Dermis blood vessel endothelial cell (primary cell): ENCODE measurements around the gene NANOS3. TPM values are rescaled to one million over a fixed set of nuclear protein-coding genes. Genes with fewer than 3 reads are reported as not detected.
"Not testable (repeated sequence)": the region's sequence is repeated elsewhere in the genome, so short reads cannot be mapped to it uniquely, and the experiment has no call there.

Source experiments
- DNase-seq: peaks from one replicate; pipeline ENCODE4 v3.0.0; 2010
- total RNA-seq: library from RNA; depleted of rRNA; stranded (reverse); fragments of >200 nt; gene quantifications from 2 replicates; pipeline ENCODE4 v1.2.3, GENCODE V29; 2014

NANOS3 gene
- total RNA-seq, 1 donor from 2014 or later: not detected

DNA sequence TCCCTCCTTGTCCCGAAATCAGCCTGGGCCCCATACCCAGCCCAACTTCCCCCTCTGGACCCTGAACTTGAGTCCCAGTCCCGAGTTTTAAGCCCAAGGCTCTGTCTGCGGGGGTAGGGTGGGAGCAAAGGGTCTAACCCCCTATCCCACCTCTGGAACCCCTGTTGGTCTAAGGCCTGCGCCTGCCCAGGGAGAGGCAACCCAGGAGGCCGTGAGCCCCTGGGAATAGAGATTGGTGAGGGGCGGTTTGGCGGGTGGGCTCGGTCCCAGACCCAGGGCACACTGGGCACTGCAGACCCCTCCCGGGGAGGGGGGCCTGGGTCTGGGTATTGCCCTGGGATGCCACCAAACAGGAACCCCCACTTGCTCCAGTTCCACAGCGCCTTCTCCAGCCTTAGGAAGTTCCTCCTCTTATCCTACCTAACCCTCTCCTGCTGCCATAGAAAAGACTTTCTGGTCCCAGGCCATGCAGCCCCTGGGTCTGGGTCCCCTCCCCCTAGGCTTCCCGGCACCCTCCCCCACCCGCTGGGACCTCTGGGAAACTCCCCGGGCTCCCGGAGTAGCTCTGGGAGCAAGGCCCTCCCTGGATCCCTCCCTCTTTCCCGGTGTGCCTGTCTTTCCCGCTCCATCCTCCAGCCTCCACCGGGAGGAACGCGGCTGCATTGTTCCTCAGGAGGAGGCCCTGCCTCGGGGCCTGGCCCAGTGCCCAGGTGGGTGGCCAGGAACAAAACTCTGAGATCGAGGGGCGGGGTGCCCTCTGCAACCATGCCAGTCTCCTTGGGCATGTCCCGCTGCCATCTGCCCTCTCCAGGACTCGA lies 33.6 kb upstream of the NANOS3 start:
- DNase-seq: peak; percentile 60

DNA sequence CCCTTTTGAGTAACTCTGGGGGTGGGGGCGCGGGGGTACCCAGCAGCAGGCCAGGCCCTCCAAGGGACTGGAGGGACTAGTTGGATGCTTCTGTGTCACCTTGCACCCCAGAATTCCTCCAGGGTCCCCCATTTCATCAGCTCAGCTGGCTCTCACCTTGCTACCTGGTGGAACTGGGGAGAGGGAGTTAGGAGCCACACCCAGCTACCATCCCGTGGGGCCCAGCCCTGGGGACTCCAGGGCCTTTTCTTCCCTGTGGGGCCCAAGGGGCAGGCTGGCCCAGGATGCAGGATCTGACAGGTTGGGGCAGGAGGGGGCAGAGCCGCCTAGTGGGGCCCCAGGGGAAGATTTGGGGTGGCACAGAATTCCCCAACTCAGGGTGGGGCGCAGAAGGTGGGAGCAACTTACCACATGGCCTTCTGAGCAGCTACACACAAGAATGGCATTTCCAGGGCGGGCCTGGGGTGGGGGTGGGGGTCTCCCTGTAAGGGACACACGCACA lies 32.8 kb upstream of the NANOS3 start:
- no peak for DNase-seq

DNA sequence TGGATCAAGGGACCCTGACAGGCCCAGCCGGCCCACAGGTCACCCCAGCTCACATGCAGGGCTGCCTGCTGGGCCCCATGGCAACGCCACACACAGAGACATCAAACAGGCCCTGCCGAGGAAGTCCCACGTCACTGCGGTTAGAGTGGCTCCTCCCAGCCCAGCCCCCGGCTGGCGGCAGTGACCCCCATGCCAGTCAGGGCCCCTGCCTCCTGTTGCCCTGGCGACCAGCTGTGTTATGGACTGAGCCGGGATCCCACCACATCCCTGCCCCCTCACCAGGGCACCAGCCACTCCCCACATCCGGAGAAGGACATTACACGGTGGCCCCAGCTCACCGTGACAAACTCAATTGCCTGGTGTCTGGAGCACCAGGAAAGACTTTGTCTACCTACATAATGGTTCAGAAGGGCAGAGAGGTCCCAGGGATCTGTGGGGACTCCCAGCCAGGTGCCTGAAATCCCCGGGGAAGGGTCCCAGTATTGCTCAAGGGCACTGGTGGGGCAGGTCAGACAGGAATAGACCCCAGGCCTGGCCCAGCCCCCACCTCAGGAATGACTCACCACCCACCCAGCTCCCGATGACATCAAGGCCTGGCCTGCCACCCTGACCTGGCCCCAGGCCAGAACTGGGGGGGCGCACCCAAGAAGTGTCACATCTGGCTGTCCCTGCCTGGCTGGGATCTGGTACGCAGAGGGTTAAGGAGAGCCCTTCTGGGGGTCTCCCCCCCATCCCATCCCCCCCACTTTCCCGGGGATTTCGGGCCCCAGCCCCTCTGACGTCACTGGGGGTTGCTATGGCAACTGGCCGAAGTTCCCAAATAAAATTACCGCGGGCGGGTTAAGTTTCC lies 30.2 kb upstream of the NANOS3 start:
- DNase-seq: peak; percentile 95

GRCh38 chr19:13847407-13848339 lies 29.3 kb upstream of the NANOS3 start:
- DNase-seq: peak; percentile 92

DNA sequence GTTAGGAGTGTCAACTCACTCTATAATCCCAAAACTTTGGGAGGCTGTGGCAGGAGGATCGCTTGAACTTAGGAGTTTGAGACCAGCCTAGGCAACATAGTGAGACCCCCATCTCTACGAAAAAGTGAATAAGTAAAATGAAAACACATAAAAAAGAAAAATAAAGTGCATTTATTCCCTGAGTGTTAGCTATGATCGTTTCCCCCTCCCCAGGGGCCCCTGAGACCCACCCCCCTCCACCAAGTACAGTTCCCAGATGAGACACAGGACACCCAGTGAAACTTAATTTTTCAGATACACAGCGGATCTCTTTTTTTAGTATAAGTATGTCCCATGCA lies 28.6 kb upstream of the NANOS3 start:
- DNase-seq: no peak

DNA sequence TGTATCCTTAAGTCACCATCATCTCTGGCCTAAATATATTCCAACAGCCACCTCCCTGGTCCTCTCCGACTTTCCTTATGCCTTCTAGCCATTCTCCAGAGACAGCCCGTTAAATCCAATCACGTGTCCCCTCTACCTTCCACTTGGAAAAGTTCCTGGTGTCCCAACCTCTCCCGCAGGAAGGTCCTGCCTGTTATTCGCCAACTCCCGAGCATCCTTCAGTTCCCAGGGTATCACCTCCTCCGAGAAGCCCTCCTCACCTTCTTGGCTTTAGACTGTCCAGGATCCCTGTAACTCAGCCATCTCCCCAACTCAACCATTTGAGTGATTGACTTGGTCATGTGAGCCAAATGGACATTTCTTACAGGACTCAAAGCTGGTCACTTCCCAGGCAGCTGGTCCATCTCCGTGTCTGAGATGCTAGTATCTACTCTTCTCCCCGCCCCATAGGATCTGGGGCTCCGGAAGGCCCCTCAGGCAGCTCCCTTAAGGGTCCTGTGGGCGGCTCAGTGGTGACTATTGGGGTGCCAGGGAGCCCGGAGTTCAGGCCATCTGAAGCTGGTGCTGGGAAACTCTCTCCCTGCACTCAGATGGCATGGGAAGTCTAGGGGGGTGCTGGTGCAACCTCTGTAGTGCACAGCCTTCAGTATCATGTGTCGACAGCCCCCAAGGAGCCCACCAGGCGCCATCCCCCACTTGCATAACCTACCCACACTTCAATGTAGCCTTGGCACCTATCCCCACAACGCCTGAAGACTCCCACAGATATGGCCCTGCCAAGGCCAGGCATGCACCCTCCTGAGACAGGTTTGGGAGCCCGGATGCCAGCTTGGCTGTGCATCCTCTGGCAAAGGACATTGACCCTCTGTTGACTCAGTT lies 27.9 kb upstream of the NANOS3 start:
- peak; percentile 17 for DNase-seq

DNA sequence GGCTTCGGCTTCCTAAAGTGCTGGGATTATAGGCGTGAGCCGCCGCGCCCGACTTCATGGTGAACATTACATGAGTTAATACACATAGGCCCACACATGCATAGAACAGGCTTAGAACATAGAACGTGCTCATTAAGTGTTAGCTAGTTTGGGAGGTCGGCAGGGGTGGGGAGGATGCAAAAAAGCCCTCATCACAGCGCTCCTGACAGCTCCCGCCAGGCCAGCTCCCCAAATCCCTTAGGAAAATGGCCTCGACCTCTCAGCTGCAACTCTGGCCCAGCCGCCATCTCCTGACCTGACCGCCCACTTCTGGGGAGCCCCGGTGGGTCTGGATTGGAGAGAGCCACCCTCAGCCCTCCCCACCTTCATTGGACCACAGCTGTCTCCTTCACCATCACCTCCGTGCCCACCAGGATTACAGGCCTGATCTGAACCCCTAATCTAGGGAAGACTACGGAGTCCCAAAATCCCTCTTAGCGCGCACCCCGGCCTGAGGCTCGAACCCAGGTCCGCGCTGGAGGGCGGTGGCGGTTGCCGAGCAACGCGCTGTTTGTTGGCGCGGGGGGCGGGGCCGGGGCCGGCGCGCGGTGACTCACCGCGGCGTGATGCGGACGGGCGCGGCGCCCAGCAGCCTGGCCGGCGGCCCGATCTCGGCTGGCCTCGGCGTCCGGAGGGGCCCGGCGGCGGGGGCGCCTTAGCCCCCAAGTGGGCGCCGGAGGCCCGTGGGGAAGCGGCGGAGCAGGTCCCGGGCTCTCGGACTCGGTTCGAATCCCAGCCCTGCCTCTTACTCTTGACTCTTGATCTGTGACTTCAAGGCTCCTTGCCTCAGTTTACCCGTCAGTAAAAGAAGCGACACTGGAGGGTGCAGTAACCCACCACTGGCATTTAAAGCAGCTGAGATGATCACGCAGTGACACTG lies 26.7 kb upstream of the NANOS3 start:
- DNase-seq: peak; percentile 89

- peak; percentile 95 for DNase-seq
Observed at GRCh38 chr19:13850910-13851733, 25.8 kb upstream of the NANOS3 start.

DNA sequence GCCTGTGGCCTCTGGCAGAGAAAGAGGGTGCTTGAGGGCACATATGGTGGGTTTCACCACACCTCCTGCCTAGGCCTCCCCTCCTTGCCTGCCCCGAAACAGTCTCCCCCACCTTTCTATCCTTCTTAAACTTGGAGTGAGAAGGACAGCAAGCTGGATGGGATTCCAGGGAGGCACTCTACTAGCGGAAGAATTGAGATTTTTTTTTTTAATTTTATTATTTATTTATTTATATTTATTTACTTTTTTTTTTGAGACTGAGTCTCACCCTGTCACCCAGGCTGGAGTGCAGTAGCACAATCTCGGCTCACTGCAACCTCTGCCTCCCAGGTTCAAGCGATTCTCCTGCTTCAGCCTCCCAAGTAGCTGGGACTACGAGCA lies 25.2 kb upstream of the NANOS3 start:
- not testable (repeated sequence) for DNase-seq

DNA sequence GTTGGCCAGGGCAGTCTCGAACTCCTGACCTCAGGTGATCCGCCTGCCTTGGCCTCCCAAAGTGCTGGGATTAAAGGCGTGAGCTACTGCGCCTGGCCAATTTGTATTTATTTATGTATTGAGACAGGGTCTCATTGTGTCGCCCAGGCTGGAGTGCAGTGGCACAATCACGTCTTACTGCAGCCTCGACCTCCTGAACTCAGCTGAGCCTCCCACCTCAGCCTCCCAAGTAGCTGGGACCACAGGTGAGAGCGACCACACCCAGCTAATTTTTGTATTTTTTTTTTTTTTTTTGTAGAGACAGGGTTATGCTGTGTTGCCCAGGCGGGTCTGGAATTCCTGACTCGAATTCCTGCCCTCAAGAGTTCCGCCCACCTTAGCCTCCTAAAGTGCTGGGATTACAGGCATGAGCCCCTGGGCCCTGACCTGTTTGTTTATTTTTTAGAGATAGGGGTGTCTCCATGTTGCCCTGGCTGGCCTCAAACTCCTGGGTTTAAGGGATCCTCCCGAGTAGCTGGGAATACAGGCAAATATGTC lies 24.7 kb upstream of the NANOS3 start:
- not testable (repeated sequence) for DNase-seq

DNA sequence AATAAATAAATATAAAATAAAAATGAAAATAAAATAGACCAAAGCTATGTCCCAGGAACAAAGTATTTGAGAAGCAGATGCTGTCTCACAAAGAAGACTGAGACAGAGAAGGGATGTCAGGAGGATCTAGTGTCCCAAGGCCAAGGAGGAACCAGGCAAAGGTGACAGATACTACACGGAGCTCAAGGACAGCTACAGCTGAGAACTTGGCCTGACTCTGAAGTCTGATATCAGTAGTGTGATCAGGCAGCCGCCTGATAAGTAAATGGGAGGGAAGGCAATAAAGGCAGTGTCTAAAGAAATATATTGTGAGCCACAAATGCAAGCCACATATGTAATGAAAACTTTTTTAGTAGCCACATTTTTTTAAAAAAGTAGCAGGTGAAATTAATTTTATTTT lies 20.4 kb upstream of the NANOS3 start:
- DNase-seq: no peak

DNA sequence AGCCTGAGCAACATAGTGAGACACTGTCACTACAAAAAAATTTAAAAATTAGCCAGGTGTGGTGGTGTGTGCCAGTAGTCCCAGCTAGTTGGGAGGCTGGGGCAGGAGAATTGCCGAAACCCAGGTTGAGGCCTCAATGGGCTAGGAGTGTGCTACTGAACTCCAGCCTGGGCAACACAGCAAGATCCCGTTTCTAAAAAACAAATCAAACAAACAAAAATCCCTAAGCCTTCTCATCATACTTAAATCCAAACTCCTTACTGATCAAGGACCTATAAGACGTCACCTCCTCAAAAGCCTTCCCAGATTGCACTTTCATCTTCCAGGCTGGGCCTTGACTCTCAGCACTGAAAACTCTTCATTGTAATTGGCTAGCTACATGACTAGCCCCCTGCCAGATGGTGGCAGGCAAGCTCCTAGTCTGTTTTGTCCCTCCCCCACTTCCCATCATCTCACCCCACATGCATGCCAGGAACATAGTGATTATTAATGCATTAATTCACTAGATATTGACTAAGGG lies 17.5 kb upstream of the NANOS3 start:
- peak; percentile 78 for DNase-seq

- DNase-seq: no peak
Observed at GRCh38 chr19:13860679-13861391, 16.1 kb upstream of the NANOS3 start.

- DNase-seq: peak; percentile 49
Observed at GRCh38 chr19:13861392-13861713, 15.6 kb upstream of the NANOS3 start.

GRCh38 chr19:13861714-13862531 lies 15.0 kb upstream of the NANOS3 start:
- DNase-seq: peak; percentile 95

GRCh38 chr19:13864046-13864666 lies 12.8 kb upstream of the NANOS3 start:
- no peak for DNase-seq
